Body of pancreas (tissue), 4 donors: Measurements from ENCODE around the gene PRRT1B.

Source experiments
- CTCF ChIP-seq, 7 experiments: fragments of 450-650 bp in 4 of 7; fragments of 200-600 bp in 3 of 7; sonication (generic) in 3 of 7; IDR thresholded peaks; one replicate each; pipeline ENCODE4 v1.5.1; 2016 to 2019; ENCODE audit warnings: antibody characterized with exemption in 7 of 7
- POLR2A ChIP-seq, 3 donors: fragments of 450-650 bp; IDR thresholded peaks; one replicate each; pipeline ENCODE4 v1.6.1; 2016; ENCODE audit warnings: antibody characterized with exemption in 3 of 3, mild to moderate bottlenecking in 2 of 3

- TF ChIP-seq POLR2A (IDR thresholded peaks at IDR 0.05) (no peak), CTCF (IDR thresholded peaks at IDR 0.05) (no peak)
Measured at GRCh38 chr9:131523451-131524435, 21.6 kb upstream of the PRRT1B start.
